ENCODE data around the gene SEPTIN14.
"Not testable (repeated sequence)": the region's sequence is repeated elsewhere in the genome, so short reads cannot be mapped to it uniquely, and the experiment has no call there.

The SEPTIN14 gene

DNA sequence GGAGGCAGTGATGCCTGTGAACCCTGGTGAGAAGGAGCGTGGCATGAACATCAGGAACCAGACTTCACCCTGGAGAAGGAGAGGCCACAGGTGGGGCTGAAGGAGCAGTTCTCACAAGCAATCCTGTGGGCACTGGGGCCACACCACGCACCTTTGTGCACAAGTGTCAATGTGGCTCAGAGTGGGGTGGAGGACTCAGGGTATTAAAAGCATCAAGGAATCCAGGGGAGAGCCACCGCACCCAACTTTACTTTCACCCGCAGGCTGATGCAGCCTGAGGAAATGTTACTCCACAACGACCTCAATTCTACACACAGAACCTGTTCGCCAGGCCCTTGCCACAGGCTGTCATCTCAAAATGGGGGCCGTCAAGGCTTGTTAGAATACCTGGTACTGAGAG is 77.1 kb downstream of the SEPTIN14 start:
- H3K9ac ChIP-seq (ENCODE audit: low read depth, low read length); H3K27ac ChIP-seq (ENCODE audit: low read depth, low read length); H3K4me3 ChIP-seq (ENCODE audit: low read depth, low read length); H3K36me3 ChIP-seq (ENCODE audit: control insufficient read depth, insufficient read depth, low read length); H3K27me3 ChIP-seq (ENCODE audit: control insufficient read depth, insufficient read depth, low read length); H3K4me1 ChIP-seq (ENCODE audit: control insufficient read depth, insufficient read depth, low read length): not testable (repeated sequence)
- H3K9me3 ChIP-seq (ENCODE audit: control insufficient read depth, insufficient read depth, low read length) = peaks cover 46% of the 10 kb centered on the region

DNA sequence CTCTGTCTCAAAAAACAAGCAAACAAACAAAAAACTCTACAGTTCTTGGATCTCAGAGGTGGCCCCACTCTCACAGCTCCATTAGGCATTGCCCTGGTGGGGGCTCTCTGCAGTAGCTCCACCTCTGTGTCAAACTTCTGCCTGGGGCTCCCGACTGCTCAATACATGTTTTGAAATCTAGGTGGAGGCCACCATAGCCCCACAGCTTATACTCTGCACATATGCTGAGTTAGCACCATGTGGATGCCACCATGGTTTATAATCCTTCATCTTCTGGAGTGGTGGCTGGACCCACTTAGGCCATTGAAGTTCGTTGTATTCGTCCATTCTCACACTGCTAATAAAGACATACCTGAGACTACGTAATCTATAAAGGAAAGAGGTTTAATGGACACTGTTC is 78.4 kb downstream of the SEPTIN14 start:
- no peak overlapping the region for H3K9ac ChIP-seq (ENCODE audit: low read depth, low read length)
- H3K4me3 ChIP-seq (ENCODE audit: low read depth, low read length) = no peak overlapping the region
- no peak overlapping the region for H3K27ac ChIP-seq (ENCODE audit: low read depth, low read length)
- no peaks in the 10 kb centered on the region for H3K4me1 ChIP-seq (ENCODE audit: control insufficient read depth, insufficient read depth, low read length)
- H3K27me3 ChIP-seq (ENCODE audit: control insufficient read depth, insufficient read depth, low read length) = no peaks in the 10 kb centered on the region
- no peaks in the 10 kb centered on the region for H3K36me3 ChIP-seq (ENCODE audit: control insufficient read depth, insufficient read depth, low read length)
- H3K9me3 ChIP-seq (ENCODE audit: control insufficient read depth, insufficient read depth, low read length) = peaks cover 46% of the 10 kb centered on the region

DNA sequence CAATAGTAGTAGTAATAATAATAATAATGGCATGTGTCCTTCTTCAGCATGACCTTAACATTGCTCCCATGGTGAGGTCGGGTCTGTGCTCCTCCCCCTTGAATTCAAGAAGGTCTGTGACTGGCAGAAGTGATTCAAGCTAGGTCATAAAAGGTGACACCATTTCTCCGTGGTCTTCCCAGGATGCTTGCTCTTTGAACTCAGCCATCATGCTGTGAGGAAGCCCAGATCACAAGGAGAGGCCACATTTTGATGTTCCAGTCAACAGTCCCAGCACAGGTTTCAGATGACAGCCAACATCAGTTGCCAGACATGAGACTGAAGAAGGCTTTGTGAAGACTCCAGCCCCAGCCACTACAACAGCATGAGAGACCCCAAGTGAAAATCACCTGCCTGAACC is 83.9 kb downstream of the SEPTIN14 start:
- Histone ChIP-seq H3K9me3 (ENCODE audit: control insufficient read depth, insufficient read depth, low read length) (peaks cover 25% of the 10 kb centered on the region), H3K27me3 (ENCODE audit: control insufficient read depth, insufficient read depth, low read length) (no peaks in the 10 kb centered on the region)

DNA sequence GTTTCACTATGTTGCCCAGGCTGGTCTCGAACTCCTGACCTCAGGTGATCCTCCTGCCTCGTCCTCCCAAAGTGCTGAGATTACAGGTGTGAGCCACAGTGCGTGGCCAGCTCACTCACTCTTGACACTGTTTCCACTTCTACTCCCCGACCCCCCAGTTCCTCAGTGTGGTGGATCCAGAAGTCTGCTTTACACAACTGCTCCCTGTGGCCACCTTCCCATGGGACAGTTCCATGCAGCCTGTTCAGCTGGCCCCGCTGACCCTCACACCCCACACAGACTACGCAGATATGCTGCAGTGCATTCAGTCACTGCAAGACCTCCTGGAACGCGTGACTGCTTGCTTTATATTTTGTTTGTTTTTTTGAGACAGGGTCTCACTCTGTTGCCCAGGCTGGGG is 86.4 kb downstream of the SEPTIN14 start:
- Histone ChIP-seq H3K4me1 (ENCODE audit: control insufficient read depth, insufficient read depth, low read length) (no peaks in the 10 kb centered on the region), H3K36me3 (ENCODE audit: control insufficient read depth, insufficient read depth, low read length) (no peaks in the 10 kb centered on the region), H3K27ac (ENCODE audit: low read depth, low read length) (no peak overlapping the region), H3K27me3 (ENCODE audit: control insufficient read depth, insufficient read depth, low read length) (no peaks in the 10 kb centered on the region), H3K9me3 (ENCODE audit: control insufficient read depth, insufficient read depth, low read length) (peaks cover 16% of the 10 kb centered on the region), H3K9ac (ENCODE audit: low read depth, low read length) (no peak overlapping the region), H3K4me3 (ENCODE audit: low read depth, low read length) (no peak overlapping the region)

More for the DNA sequence above, 83.9 kb downstream of the SEPTIN14 start:
- no peaks in the 10 kb centered on the region for H3K36me3 ChIP-seq (ENCODE audit: control insufficient read depth, insufficient read depth, low read length)
- no peak overlapping the region for H3K9ac ChIP-seq (ENCODE audit: low read depth, low read length)
- H3K4me1 ChIP-seq (ENCODE audit: control insufficient read depth, insufficient read depth, low read length) = no peaks in the 10 kb centered on the region
- no peak overlapping the region for H3K27ac ChIP-seq (ENCODE audit: low read depth, low read length)
- no peak overlapping the region for H3K4me3 ChIP-seq (ENCODE audit: low read depth, low read length)

DNA sequence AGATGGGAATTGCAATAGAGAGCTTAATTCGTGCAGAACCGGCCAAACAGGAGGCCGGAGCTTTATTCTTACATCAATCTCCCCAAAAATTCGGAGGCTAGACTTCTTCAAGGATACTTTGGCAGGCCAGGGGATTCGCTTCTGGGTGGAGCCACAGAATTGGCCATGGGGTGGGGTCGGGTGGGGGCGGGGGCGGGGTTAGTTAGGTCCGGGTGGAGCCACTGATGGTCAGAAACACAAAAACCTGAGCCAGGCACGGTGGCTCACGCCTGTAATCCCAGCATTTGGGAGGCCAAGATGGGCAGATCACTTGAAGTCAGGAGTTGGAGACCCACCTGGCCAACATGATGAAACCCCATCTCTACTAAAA is 87.5 kb downstream of the SEPTIN14 start:
- H3K27me3 ChIP-seq (ENCODE audit: control insufficient read depth, insufficient read depth, low read length) = no peaks in the 10 kb centered on the region
- peaks cover 13% of the 10 kb centered on the region for H3K9me3 ChIP-seq (ENCODE audit: control insufficient read depth, insufficient read depth, low read length)
- H3K4me3 ChIP-seq (ENCODE audit: low read depth, low read length) = no peak overlapping the region
- H3K36me3 ChIP-seq (ENCODE audit: control insufficient read depth, insufficient read depth, low read length) = no peaks in the 10 kb centered on the region
- H3K4me1 ChIP-seq (ENCODE audit: control insufficient read depth, insufficient read depth, low read length) = no peaks in the 10 kb centered on the region
- no peak overlapping the region for H3K9ac ChIP-seq (ENCODE audit: low read depth, low read length)
- no peak overlapping the region for H3K27ac ChIP-seq (ENCODE audit: low read depth, low read length)

DNA sequence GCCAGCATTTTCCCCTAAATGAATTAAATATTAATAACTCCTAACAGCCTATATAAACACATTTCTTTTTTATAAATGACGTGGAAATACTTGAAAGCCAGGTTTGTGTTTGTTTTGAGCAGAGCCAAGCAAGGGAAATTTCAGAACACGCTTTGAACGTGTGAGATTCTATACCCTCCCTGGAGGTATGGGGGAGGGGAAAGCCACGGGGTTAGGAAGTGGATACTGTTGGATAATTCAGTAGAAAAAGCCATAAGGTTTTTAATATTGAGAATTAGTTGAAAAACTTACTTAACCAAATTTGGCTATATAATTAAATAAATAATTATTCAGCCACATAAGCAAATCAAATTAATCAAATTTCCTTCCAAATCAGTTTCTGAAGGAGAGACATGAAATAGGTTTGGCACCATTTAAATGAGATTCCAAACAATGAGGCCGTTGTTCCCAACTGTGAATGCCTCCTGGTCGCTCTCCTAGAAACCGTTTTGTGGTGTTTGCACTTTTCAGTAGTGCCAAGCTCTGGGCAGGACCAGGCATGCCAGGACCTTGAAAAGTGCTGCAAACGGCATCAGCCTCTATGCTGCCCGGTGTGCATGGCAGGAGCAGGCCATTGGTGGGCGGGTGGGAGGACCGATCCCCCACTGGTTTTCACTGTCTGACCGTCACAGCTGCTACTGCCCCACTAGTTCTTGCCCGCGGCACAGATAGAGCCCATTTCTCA is 88.1 kb downstream of the SEPTIN14 start:
- no peak overlapping the region for H3K9ac ChIP-seq (ENCODE audit: low read depth, low read length)
- no peak overlapping the region for H3K27ac ChIP-seq (ENCODE audit: low read depth, low read length)
- H3K4me1 ChIP-seq (ENCODE audit: control insufficient read depth, insufficient read depth, low read length) = no peaks in the 10 kb centered on the region

DNA sequence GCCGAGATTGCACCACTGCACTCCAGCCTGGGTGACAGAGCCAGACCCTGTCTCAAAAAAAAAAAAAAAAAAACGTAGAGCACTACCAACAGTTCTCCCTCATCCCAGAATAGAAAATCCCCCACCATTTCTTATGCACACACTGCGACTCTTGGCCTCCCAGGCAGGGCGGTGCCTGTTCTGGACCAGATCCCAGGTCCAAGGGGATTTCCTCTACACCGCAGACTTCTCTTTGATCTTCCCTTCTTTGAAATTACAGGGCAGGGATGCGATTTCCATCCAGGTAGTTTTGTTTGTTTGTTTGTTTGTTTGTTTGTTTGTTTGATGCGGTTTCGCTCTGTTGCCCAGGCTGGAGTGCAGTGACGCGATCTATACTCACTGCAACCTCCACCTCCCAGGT is 91.8 kb downstream of the SEPTIN14 start:
- peaks cover 7% of the 10 kb centered on the region for H3K9me3 ChIP-seq (ENCODE audit: control insufficient read depth, insufficient read depth, low read length)
- H3K4me1 ChIP-seq (ENCODE audit: control insufficient read depth, insufficient read depth, low read length) = no peaks in the 10 kb centered on the region
- no peak overlapping the region for H3K27ac ChIP-seq (ENCODE audit: low read depth, low read length)
- no peak overlapping the region for H3K4me3 ChIP-seq (ENCODE audit: low read depth, low read length)
- no peaks in the 10 kb centered on the region for H3K27me3 ChIP-seq (ENCODE audit: control insufficient read depth, insufficient read depth, low read length)
- no peaks in the 10 kb centered on the region for H3K36me3 ChIP-seq (ENCODE audit: control insufficient read depth, insufficient read depth, low read length)
- no peak overlapping the region for H3K9ac ChIP-seq (ENCODE audit: low read depth, low read length)

More for the DNA sequence above, 88.1 kb downstream of the SEPTIN14 start:
- Histone ChIP-seq H3K4me3 (ENCODE audit: low read depth, low read length) (no peak overlapping the region), H3K27me3 (ENCODE audit: control insufficient read depth, insufficient read depth, low read length) (no peaks in the 10 kb centered on the region), H3K36me3 (ENCODE audit: control insufficient read depth, insufficient read depth, low read length) (no peaks in the 10 kb centered on the region), H3K9me3 (ENCODE audit: control insufficient read depth, insufficient read depth, low read length) (peaks cover 11% of the 10 kb centered on the region)

DNA sequence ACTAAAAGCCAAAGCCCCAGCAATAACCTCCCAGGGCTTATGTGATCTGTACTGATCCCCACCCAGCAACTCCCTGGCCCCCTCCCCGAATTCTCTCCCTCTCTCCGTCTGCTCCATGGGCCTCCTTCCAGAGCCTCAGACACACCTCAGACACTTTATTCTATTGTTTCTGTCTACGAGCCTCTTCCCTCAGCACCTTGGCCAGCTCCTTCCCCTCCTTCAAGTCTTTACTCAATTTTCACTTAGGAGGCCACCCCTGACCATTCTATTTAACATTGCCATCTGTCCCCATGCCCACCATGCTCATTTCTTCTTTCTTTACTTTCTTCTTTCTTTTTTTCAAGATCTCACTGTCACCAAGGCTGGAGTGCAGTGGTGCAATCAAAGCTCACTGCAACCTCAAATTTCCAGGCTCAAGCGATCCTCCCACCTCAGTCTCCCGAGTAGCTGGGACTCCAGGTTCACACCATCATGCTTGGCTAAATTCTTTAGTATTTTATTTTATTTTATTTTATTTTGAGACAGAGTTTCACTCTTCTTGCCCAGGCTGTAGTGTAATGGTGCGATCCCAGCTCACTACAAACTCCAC is 109.2 kb downstream of the SEPTIN14 start:
- not testable (repeated sequence) for H3K4me3 ChIP-seq (ENCODE audit: low read depth, low read length); H3K27me3 ChIP-seq (ENCODE audit: control insufficient read depth, insufficient read depth, low read length); H3K9me3 ChIP-seq (ENCODE audit: control insufficient read depth, insufficient read depth, low read length); H3K36me3 ChIP-seq (ENCODE audit: control insufficient read depth, insufficient read depth, low read length); H3K9ac ChIP-seq (ENCODE audit: low read depth, low read length); H3K27ac ChIP-seq (ENCODE audit: low read depth, low read length); H3K4me1 ChIP-seq (ENCODE audit: control insufficient read depth, insufficient read depth, low read length)

DNA sequence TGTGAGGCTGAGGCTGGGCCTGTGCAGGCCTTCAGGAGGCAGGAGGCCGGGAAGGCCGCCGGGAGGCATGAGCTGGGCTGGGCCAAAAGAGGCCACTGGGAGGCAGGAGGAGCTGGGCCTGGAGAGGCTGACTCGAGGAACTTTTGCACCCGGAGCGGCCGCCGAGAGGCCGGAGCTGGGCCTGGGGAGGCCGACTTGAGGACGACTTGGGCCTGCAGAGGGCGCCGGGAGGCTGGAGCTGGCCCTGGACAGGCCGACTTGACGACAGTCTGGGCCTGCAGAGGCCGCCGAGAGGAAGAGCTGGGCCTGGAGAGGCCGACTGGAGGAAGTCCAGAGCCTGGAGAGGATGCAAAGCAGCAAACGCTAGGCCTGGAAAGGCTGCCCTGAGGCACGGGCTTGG is 117.8 kb downstream of the SEPTIN14 start:
- not testable (repeated sequence) for H3K9ac ChIP-seq (ENCODE audit: low read depth, low read length); H3K4me3 ChIP-seq (ENCODE audit: low read depth, low read length); H3K27ac ChIP-seq (ENCODE audit: low read depth, low read length); H3K9me3 ChIP-seq (ENCODE audit: control insufficient read depth, insufficient read depth, low read length); H3K36me3 ChIP-seq (ENCODE audit: control insufficient read depth, insufficient read depth, low read length); H3K4me1 ChIP-seq (ENCODE audit: control insufficient read depth, insufficient read depth, low read length); H3K27me3 ChIP-seq (ENCODE audit: control insufficient read depth, insufficient read depth, low read length)

Data from HUES48 (cell line).